ENCODE measurements around the gene SYNRG.

Gene SYNRG

GRCh38 chr17:37502009-37502936, 106.9 kb downstream of the SYNRG start:
- DNase-seq (ENCODE audit: low read depth): no peak

- no peak for DNase-seq (ENCODE audit: low read depth)
These were observed 108.8 kb downstream of the SYNRG start for GRCh38 chr17:37500378-37500777.

- DNase-seq (ENCODE audit: low read depth): no peak
These were observed 114.2 kb downstream of the SYNRG start for GRCh38 chr17:37494971-37495370.

- DNase-seq (ENCODE audit: low read depth): no peak
These were observed 114.8 kb downstream of the SYNRG start for GRCh38 chr17:37494401-37494831.

GRCh38 chr17:37493249-37494027, 115.8 kb downstream of the SYNRG start:
- no peak for DNase-seq (ENCODE audit: low read depth)

- DNase-seq (ENCODE audit: low read depth): no peak
These were observed 117.1 kb downstream of the SYNRG start for GRCh38 chr17:37492167-37492566.

GRCh38 chr17:37490638-37491614, 118.3 kb downstream of the SYNRG start:
- no peak for DNase-seq (ENCODE audit: low read depth)

GRCh38 chr17:37490022-37490587, 119.1 kb downstream of the SYNRG start:
- DNase-seq (ENCODE audit: low read depth): peak; percentile 52

GRCh38 chr17:37489197-37490001, 119.8 kb downstream of the SYNRG start, which contains the start of gene DUSP14:
TSS of gene DUSP14 (plus strand) at chr17:37489891. CDS start at chr17:37512273, 22,382 bp downstream.
- peak; percentile 56 for DNase-seq (ENCODE audit: low read depth)

GRCh38 chr17:37488607-37489196, 120.5 kb downstream of the SYNRG start:
- peak; percentile 22 for DNase-seq (ENCODE audit: low read depth)

GRCh38 chr17:37488009-37488604, 121.1 kb downstream of the SYNRG start:
- no peak for DNase-seq (ENCODE audit: low read depth)

GRCh38 chr17:37485938-37486570, 123.2 kb downstream of the SYNRG start:
- no peak for DNase-seq (ENCODE audit: low read depth)

GRCh38 chr17:37483311-37484039, 125.7 kb downstream of the SYNRG start:
- no peak for DNase-seq (ENCODE audit: low read depth)

- DNase-seq (ENCODE audit: low read depth): no peak
These were observed 128.1 kb downstream of the SYNRG start for GRCh38 chr17:37481001-37481665.

GRCh38 chr17:37480427-37480826, 128.8 kb downstream of the SYNRG start:
- no peak for DNase-seq (ENCODE audit: low read depth)

GRCh38 chr17:37479025-37479424, 130.2 kb downstream of the SYNRG start:
- DNase-seq (ENCODE audit: low read depth): no peak

- no peak for DNase-seq (ENCODE audit: low read depth)
These were observed 131.0 kb downstream of the SYNRG start for GRCh38 chr17:37478187-37478586.

All from stimulated activated CD8-positive, alpha-beta memory T cell treated with anti-CD3 and anti-CD28 coated beads, Interleukin-15, amount 100 ng/mL, for 1 hour (primary cell).